C1 segment of cervical spinal cord (tissue), 14 donors: ENCODE results near the gene GULP1.

ENCODE experiments used
- DNase-seq, 14 donors: peaks; one replicate each; lab custom pipeline; 2025; lab: John Stamatoyannopoulos, UW

The GULP1 gene

DNA sequence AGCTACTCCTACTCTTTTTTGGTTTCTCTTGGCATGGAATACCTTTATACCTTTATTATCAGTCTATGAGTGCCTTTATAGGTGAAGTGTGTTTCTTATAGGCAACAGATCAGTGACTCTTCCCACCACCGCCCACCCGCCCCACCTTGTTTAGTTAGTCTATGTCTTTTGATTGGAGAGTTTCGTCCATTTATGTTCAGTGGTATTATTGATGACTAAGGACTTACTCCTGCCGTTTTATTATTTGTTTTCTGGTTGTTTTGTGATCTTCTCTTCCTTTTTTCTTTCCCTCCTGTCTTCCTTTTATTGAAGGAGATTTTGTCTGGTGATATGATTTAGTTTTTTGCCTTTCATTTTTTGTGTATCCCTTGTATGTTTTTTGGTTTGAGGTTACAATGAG is 179.5 kb downstream of the GULP1 start:
- no peak for DNase-seq

DNA sequence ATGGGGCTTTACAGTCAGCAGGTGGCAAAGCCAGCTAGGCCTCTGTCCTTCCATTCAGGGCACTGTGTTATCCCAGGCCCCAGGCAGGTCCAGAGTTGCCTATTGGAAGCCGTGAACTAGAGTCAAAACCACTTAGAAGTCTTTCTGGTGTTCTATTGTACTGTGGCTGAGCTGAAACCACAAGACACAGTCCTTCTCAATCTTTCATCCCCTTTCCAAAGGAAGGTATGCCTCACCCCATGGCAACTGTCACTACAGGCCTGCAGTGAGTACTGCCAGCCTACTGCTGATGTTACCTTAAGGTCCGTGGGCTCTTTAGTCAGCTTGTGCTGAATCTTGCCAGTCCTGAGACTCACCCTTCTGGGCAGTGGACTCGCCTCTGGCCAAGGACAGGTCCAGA is 181.6 kb downstream of the GULP1 start:
- DNase-seq: no peak

DNA sequence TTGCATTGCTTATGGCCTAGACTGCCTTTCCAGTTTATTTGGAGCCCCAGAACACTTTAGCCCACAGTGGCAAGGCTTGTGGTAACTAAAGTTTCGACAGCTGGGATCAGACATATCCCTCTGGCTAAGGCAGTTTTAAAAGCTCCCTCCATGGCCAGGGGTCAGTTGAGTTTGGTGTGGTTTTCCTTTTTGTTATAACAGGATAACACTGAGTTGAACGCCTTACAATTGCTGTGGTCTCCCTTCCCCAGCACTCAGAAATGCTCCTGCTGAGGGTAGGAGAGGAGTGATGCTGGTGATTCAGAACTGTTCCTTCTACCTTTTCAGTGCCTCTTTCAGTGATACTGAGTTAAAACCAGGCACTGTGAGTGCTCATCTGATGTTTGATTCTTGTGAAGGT is 182.6 kb downstream of the GULP1 start:
- no peak for DNase-seq

DNA sequence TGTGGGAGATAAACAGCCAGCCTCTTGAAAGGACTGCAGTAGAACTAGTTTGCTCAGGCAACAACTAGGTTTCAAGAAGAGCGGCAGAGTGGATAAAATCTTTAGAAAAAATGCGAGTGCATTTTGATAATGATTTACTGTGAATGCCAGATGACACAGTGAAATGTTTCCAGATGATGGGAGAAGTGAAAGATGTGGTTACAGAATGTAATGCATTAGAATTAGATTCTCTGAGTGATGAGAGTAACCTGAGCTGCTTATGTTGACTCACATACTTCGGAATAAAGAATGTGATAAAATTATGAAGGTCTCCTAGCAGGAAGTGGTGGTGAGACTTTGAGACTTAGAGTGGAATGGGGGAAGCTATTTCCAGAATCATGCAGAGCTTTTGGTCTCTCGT is 184.3 kb downstream of the GULP1 start:
- no peak for DNase-seq

DNA sequence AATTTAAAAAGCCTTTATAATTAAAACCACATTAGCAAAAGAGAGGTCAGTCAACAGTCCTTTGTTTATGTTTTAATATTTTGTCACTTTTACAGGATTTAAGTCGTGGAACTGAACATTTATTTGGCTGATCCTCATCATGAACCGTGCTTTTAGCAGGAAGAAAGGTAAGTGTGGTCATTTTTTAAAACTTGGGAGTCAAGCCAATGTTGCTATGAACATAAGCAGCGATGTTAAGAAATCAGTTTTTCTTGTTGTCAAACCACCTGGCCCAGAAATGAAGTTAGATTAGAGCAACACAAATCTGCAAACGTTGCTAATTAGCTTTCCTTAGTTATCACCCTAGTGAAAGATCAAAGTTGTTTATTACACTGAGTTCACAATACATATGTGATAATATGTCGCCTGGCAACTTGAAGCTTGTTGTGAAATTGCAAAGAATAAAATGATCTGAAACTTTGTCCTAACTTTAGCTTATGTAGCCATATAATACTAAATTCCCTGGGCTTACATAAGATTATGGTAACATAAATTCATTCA is 186.0 kb downstream of the GULP1 start:
- no peak for DNase-seq

DNA sequence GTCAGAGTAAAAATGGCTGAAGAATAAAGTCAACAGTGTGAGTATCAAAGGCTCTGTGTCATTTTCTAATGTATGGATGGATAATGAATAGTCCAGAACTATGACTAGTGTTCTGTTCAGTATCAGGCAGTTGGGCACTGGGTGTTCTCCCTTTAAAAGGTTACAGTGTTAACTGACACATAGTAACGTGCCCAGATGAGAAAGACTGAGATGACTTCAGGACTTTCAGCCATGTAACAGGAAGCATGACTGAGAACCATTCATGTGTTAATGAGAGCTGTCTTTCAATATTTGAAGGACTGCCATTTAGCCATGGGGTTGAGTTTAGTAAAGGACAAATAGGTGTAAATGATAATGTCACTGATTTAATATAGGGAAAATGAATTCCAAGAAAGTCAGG is 187.1 kb downstream of the GULP1 start:
- DNase-seq: no peak

DNA sequence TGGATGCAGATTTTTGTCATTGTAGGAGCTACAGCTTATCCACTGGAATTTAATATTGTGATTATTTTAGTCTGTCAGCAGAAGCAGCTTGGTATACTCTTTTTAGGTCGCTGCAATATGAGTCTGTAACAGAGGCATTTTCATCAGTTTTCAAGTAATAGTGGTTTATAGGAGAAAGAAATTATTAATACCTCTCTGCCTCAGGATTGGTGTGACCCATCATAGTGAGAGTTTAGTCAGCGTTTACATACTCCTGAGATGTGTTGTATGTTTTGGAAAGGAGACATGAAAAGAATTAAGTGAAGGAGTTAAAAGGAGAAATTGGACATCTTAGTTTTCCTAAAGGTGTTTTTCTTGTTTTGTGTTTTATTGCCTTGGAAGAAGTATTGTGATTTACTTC is 189.8 kb downstream of the GULP1 start:
- no peak for DNase-seq

DNA sequence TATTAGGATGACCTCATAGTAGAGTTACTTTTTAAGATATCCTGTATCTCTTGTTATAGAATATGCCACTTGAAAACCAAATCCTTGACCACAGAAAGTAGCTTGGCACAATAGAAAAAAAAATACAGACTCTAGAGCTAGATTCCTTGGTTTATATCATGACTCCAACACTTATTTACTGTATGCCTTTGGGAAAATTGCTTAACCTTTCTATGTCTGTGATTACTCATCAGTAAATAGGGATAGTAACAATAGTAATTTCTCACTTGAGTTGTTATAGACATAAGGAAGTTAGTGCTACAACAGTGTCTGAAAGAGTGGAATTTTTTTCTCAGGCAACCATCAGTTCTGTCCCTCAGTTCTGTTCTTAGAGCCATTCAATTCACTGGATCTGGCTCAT is 193.8 kb downstream of the GULP1 start:
- DNase-seq: no peak

DNA sequence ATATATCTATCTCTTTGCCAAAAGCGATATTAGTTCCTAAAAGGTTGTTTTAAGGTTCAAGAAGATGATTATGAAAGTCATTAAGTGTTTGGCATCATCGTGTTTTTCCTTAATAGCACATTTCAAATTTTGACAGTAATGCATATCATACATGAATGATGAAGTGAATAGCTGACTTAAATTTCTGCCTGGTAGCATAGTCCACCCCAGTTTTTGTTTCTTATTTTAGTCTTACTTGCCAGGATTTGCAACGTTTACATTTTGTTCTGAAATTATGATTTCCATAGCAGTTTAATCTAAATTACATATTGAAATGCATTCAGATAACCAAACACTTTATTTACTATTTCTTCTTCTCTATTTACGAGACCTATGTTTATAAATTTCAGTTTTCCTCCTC is 201.1 kb downstream of the GULP1 start:
- no peak for DNase-seq

DNA sequence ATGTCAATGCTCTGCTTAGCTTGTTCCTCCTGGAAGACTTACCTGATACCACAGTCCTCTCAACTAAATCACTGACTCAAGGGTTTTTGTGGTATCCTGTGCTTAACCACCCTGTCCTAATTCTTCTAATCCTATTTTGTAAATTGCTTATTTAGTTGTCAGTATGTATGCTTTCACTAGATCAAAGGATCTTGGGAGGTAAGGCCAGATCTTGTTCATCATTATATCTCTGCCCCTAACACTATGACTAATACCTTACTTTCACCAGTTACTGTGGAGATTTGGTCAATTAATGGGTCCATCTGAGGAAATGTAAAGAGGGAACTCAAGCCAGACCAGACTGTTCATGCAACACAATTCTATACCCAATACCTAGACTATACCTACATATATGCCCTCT is 203.2 kb downstream of the GULP1 start:
- DNase-seq: no peak

DNA sequence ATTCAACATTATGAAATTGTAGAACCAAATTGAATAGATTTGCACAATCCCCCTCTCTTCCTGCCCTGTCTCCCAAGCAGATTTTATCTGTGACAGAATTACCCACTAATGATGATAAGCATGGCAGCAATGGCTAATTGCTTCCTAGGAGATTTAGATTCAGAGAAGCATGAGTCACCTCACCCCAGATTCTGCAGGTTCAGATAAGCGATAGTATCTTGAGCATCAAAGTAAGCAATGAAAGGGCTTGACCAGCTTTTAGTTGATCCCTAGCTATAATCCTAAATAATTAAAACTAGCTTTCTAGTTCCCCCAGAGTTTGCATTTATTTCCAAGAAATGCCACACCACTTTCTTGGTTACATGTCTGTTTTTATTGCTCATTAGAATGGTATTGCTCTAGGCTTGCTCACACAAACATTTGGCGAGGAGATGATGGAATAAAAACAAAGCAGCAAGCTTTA is 204.3 kb downstream of the GULP1 start:
- no peak for DNase-seq

DNA sequence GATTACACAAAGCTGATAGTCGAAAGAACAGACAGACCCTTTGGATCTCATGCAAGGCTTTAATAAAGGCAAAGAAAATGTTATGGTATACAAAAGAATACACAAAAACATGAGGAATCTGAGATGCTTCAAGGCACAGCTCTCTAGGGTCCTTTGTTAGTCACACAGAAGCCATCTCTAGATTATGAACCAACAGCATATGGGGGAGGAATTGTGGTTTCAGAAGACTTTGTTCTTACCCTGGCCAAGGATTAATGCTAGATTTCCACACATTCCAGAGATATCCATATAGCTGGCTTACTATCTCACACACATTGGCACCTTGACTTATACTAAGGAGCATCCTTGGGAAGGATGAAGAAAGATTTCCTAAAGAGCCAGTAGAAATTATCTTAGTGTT is 206.1 kb downstream of the GULP1 start:
- no peak for DNase-seq

DNA sequence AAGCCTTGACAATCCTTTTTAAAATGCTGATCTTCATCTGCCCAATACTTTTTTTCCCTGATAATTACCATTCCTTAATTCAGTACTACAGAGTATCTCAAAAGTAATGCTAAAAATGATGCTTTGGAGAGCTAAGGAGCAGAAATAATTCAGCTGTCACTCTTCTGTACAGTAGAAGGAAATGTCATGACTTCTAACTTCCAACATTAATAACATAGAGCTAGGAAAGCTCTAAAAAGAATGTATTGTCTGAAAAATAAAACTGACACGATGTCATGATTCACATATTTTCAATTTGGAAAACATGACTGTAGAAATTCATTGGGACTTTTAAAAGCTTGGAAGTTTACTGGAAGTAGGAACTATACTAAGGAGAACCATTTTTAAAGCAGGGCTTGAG is 212.3 kb downstream of the GULP1 start:
- DNase-seq: no peak

DNA sequence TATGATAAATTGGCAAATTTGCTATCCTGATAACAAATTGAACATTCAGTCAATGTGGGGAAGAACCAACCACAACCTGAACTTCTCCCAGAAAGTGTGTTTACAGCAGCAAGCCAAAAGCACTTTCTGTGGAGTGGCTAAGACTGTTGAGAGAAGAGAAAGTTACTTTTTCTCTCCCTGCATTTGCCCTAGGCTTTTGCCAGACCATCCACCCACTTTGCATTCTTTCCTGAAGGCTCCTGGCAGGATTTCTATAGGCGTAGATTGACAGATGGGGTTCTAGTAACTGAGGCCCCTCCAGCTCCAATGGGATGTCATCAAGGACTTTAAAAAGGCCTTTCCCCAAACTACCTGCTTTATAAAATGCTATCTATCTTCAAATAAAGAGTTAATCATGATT is 215.2 kb downstream of the GULP1 start:
- no peak for DNase-seq

DNA sequence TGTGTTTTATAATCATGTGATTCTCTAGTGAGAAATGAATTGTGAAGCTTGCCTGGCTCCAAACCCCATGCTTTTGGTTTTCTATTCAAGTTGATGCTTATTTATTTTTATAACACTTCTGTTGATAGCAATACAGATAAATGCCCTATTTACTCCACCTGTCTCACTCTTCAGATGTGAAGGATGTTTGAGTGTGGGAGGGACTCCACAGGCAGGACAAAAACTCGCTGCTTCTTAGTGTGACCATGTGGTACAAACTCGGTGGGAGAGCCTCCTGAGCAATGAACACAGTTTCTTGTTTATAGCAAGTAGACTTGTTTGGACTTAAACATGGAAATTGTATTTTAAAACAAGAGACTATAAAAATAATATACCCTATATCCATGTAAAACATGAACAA is 219.7 kb downstream of the GULP1 start:
- no peak for DNase-seq

DNA sequence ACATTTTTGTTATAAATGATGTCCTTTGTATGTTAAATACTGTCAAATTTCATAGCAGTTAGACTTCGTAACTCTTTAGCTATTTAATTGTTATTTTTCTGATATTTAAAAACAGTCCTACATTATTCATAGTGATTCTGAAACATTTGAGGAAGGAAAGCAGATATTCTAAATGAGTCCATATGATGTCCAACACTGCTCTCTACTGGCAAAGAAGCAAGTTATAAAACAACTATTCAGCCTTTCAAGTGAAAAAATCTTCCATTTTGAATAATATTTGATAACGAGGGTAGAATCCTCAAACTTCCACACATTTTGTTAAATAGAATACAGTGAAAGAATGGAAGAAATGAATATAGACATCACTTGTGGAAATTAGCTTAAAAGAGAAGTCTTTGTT is 220.8 kb downstream of the GULP1 start:
- no peak for DNase-seq

DNA sequence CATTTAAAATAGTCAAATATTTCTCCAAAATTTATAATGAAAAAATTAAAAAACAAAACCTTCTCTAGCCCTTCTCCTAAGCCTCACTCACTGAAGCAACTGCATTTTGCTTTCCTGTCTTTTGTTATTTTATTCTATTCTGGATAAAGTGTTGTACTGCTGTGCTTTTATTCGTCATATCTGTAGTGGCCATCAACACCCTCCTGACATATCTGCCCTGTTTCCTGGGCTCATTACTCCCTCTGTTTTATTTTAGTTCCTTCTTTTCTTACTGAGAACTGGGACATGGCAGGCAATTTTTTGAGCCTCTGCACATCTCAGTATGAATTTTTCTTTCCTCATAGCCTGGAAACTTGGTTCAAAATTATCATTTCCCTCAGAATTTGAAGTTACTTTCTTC is 224.2 kb downstream of the GULP1 start:
- DNase-seq: no peak

DNA sequence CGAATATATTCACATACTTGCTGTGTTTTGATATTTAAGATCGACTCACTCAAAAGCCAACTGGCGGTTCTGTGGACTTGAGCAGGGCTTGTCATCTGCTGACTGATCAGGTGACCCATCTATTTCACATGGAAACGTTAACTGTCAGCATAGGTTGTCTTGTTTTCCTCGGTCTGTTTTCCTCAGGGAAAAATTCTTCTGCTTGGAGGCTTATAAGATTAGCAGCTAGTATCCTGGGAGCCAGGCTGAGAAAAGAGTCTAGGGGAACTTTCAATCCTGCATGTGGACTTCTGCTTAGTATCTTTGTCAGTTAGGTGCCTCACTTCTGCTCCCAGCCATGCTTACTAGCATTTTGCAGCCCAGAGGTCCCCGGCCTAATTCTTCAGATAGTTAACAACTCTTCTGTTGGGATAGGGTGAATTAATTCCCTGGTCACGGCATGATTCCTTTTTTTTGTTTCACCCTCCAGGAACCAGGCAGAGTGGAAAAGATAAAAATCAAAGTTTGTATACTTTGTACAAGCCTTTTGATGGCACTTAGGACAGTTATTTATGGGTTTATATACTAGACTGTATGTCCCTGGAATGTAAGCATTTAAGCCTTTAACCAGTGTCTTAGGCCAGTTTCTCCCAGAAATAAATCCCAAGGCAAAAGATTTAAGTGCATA is 226.0 kb downstream of the GULP1 start:
- DNase-seq: no peak

DNA sequence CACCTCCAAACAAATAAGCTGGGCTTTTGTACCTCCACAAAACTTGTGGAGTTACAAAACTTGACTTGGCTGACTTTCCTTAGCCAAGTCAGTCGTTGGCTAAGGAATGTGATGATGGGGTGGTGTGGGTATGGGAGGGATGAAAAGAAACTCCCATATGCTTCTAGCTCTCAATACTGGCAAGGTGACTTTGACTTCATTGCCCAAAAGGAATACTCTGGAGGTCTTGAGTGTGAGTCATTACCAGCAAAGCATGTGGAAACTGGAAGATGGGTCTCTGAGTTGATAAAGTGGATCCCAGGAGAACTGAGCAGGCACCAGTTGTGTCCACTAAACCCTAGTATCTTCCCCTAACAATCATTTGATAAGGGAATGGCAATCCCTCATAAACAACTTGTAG is 226.7 kb downstream of the GULP1 start:
- no peak for DNase-seq

DNA sequence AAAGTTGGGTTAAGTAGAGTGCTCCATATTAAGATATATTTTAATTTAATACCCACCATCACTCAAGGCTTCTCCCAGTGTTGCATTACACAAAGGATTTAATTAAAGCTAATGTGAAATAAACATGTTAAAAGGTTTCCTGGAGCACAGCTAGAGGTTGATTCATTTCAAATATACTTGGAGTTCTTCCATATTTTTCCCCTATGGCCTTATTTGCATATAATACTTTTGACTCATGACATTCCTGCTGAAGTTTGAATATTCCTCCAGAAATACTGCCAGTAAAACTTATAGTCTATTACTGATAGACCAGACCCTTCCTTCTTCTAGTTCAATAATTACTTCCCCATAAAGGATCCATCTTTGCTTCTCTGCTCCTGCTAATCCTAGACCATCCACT is 227.5 kb downstream of the GULP1 start:
- DNase-seq: no peak

DNA sequence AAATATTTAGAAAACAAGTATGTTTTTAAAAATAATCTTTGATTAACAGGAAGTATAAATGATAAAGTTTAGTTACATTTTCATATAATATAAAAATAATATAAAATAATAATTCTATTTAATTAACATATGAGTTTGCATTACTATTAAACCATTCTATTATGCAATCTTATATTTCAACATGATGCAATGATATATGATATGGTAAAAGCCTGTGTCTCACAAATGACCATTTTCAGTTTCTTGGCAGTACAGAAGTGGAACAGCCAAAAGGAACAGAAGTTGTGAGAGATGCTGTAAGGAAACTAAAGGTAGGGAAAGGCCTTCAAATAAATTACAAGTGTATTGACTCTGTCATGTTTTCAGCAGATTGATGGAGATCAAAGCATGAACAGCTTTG is 230.8 kb downstream of the GULP1 start:
- no peak for DNase-seq

DNA sequence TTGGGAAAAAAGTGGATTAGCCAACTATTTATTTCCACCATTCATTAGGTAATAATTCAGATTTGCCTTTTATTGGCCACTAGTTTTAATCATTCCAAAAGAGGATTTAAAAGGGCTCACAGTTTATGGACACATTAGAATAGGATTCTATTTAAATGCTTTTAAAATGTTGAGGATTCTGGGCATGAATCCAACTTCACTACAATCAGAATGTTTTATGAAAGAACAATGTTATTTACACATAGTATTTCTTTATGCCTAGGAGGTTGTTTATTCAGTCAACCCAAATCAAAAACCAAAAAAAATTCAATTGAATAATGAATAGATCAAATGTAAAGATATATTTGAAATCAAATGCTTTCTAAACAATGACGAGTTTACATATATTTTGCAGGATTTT is 232.2 kb downstream of the GULP1 start:
- DNase-seq: no peak

DNA sequence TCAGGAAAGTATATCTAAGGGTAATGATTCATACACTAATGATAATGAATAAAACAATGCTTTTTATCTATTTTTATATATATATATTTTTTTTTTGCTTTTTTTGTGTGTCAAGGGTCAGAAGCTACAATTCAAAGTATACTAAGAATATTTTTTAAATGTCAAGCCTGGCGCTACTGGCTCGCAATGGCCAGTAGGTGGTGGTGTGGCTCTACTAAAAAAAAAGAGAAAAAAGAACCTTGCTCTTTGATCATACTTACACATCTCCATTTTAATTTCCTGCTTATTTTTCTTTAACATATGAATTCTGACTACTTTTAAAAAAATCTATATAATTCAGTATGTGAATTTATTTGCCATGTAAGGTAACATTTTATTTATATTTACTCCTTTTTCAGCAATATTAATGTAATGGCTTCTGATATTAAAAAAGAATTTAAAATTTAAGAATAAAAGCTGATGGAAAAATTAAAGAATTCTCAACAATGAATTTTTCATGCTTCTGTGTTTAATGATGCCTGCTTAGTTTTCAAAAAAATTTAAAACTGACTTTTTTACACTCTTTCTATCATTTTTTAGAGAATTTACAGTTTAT is 232.9 kb downstream of the GULP1 start:
- DNase-seq: no peak

DNA sequence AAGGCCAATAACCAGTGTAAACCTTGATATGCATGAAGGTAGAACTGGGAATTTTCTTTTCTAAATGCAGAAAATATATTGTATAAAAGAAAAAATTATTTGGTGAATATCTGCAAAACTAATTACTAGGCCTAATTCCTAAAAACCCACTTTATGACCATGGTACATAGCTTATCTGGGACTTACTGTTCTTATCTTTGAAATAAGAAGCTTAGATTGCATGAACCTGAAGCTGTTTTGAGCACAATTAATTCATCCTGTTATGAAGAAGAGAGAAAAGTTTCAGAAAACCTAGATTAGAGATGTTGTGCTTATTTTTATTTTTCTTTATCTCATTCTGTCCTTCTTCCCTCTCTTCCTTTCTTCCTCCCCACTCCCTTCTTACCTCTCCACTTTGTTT is 235.0 kb downstream of the GULP1 start:
- no peak for DNase-seq
